ENCODE measurements around the gene SORT1. TPM values are rescaled to one million over a fixed set of nuclear protein-coding genes. Genes with fewer than 3 reads are reported as not detected.

The SORT1 gene
- total and polyA plus RNA-seq, 2 of the 13 experiments (the other 11 are each of a cell fraction or from before 2014, with no cell fraction given), result 32.4 to 93.0 TPM

- TF ChIP-seq LRRFIP1 (CRISPR knock-in tag; conservative IDR thresholded peaks at IDR 0.05) (no peak), MED8 (CRISPR knock-in tag; IDR thresholded peaks at IDR 0.05; ENCODE audit: insufficient replicate concordance) (no peak), U2AF1 (optimal IDR thresholded peaks at IDR 0.05; ENCODE audit: low read depth, low read length) (no peak), TBP (CRISPR knock-in tag; IDR thresholded peaks at IDR 0.05) (no peak), CCAR2 (optimal IDR thresholded peaks at IDR 0.05; ENCODE audit: low read depth, low read length) (no peak), TCF12 (IDR thresholded peaks at IDR 0.05) (no peak), TCF12 (CRISPR knock-in tag; IDR thresholded peaks at IDR 0.05) (peak; percentile 36; the same call in 1 of the 2 replicates), ZNF773 (CRISPR knock-in tag; IDR thresholded peaks at IDR 0.05; ENCODE audit: borderline replicate concordance) (no peak), CSRNP1 (CRISPR knock-in tag; IDR thresholded peaks at IDR 0.05) (peak; percentile 88), ZNF766 (CRISPR knock-in tag; IDR thresholded peaks at IDR 0.05; ENCODE audit: borderline replicate concordance) (0 out of 2 replicates have a peak, but pooled peaks have one; percentile 66), ZNF782 (CRISPR knock-in tag; IDR thresholded peaks at IDR 0.05; ENCODE audit: borderline replicate concordance) (0 out of 2 replicates have a peak, but pooled peaks have one; percentile 49), HNF1B (CRISPR knock-in tag; IDR thresholded peaks at IDR 0.05) (no peak; the same call in 1 of the 2 replicates), NFYC (CRISPR knock-in tag; IDR thresholded peaks at IDR 0.05) (peak; percentile 78), ZNF646 (CRISPR knock-in tag; IDR thresholded peaks at IDR 0.05) (no peak), TSC22D2 (CRISPR knock-in tag; IDR thresholded peaks at IDR 0.05; ENCODE audit: borderline replicate concordance) (no peak), GZF1 (CRISPR knock-in tag; IDR thresholded peaks at IDR 0.05) (peak; percentile 49; the same call in 1 of the 2 replicates)
These were observed 114.6 kb downstream of the SORT1 start, which contains the start of gene PSRC1 (continued) for GRCh38 chr1:109282952-109283747.
